Keratinocyte (primary cell): Measurements from ENCODE around the gene HACE1.

Source experiments
- EZH2 ChIP-seq: IDR thresholded peaks from one replicate; pipeline ENCODE4 v1.6.1; 2012; ENCODE audit warnings: inconsistent platforms, mild to moderate bottlenecking, low read length, moderate library complexity
- TF ChIP-seq, protein P1 (sequence below), 3 experiments: IDR thresholded peaks in 1 of 3; conservative IDR thresholded peaks in 1 of 3; optimal IDR thresholded peaks in 1 of 3; 2 replicates in 2 of 3; 3 replicates in 1 of 3; pipeline versions ENCODE3 to v1.5.1; 2011; ENCODE audit warnings: low read length in 3 of 3, mild to moderate bottlenecking in 3 of 3, moderate library complexity in 2 of 3, control low read depth in 1 of 3, inconsistent platforms in 1 of 3; ENCODE audit not compliant: insufficient read depth in 2 of 3; ENCODE audit errors: extremely low read depth in 1 of 3

DNA sequence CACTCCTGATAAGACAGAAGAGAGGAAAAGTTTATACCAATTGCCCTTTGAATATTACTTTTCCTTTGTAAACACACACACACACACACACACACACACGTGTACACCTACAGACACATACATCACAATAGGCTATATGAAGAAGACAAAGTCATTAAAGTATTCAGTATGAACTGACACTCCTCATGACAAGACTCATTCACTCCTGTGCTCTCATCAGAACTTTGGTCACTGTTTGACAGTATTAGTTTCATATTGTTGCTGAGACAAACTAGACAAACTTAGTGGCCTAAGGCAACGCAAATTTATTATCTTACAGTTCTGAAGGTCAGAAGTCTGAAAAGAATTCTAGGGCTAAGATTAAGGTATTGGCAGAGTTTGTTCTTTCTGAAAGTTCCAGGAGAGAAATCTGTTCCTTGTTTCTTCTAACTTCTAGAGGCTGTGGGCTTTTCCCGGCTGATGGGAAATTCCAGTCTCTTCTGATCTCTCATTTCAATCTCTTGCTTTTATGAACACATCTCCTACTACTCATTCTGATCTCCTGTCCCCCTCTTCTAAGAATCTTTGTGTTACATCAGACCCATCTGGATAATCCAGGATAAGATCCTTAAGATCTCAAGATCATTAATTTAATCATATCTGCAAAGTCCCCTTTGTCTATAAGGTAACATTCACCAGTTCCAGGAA lies 171.3 kb downstream of the HACE1 start:
- TF ChIP-seq, protein P1, sequence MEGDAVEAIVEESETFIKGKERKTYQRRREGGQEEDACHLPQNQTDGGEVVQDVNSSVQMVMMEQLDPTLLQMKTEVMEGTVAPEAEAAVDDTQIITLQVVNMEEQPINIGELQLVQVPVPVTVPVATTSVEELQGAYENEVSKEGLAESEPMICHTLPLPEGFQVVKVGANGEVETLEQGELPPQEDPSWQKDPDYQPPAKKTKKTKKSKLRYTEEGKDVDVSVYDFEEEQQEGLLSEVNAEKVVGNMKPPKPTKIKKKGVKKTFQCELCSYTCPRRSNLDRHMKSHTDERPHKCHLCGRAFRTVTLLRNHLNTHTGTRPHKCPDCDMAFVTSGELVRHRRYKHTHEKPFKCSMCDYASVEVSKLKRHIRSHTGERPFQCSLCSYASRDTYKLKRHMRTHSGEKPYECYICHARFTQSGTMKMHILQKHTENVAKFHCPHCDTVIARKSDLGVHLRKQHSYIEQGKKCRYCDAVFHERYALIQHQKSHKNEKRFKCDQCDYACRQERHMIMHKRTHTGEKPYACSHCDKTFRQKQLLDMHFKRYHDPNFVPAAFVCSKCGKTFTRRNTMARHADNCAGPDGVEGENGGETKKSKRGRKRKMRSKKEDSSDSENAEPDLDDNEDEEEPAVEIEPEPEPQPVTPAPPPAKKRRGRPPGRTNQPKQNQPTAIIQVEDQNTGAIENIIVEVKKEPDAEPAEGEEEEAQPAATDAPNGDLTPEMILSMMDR (optimal IDR thresholded peaks at IDR 0.05 in 1 of 3, IDR thresholded peaks at IDR 0.05 in 1 of 3, conservative IDR thresholded peaks at IDR 0.05 in 1 of 3; ENCODE audit: extremely low read depth in 1 of 3, insufficient read depth in 2 of 3, low read length in 3 of 3): no peak
- TF ChIP-seq EZH2: no peak
